Measurements from ENCODE around the gene PES1.
"Not testable (repeated sequence)": the region's sequence is repeated elsewhere in the genome, so short reads cannot be mapped to it uniquely, and the experiment has no call there.

The PES1 gene

GRCh38 chr22:30574095-30574981 is 17.4 kb downstream of the PES1 start, which contains the start of gene GAL3ST1:
GAL3ST1 (minus strand) TSS chr22:30574665; CDS start chr22:30557392, 17,273 bp downstream.
- TF ChIP-seq CTCF (conservative IDR thresholded peaks at IDR 0.05; ENCODE audit: low read depth, low read length) = no peak
- DNase-seq (ENCODE audit: low read depth) = no peak
- peak within 1 kb of the TSS; percentile 29 for H3K4me3 ChIP-seq (ENCODE audit: low read length)

- no peak for TF ChIP-seq CTCF (conservative IDR thresholded peaks at IDR 0.05; ENCODE audit: low read depth, low read length)
- H3K4me3 ChIP-seq (ENCODE audit: low read length) = no peak overlapping the region
- no peak for DNase-seq (ENCODE audit: low read depth)
These were observed 18.1 kb downstream of the PES1 start for GRCh38 chr22:30573594-30574094.

GRCh38 chr22:30572840-30573593 is 18.7 kb downstream of the PES1 start:
- TF ChIP-seq CTCF (conservative IDR thresholded peaks at IDR 0.05; ENCODE audit: low read depth, low read length) = no peak
- no peak for DNase-seq (ENCODE audit: low read depth)
- H3K4me3 ChIP-seq (ENCODE audit: low read length) = no peak overlapping the region

GRCh38 chr22:30572210-30572609 is 19.5 kb downstream of the PES1 start:
- H3K4me3 ChIP-seq (ENCODE audit: low read length) = no peak overlapping the region
- no peak for DNase-seq (ENCODE audit: low read depth)
- no peak for TF ChIP-seq CTCF (conservative IDR thresholded peaks at IDR 0.05; ENCODE audit: low read depth, low read length)

- H3K4me3 ChIP-seq (ENCODE audit: low read length) = no peak overlapping the region
- DNase-seq (ENCODE audit: low read depth) = no peak
- TF ChIP-seq CTCF (conservative IDR thresholded peaks at IDR 0.05; ENCODE audit: low read depth, low read length) = no peak
These were observed 22.0 kb downstream of the PES1 start for GRCh38 chr22:30569674-30570202.

GRCh38 chr22:30568137-30568805 is 23.4 kb downstream of the PES1 start:
- TF ChIP-seq CTCF (conservative IDR thresholded peaks at IDR 0.05; ENCODE audit: low read depth, low read length) = no peak
- DNase-seq (ENCODE audit: low read depth) = no peak
- H3K4me3 ChIP-seq (ENCODE audit: low read length) = no peak overlapping the region

GRCh38 chr22:30567277-30567676 is 24.4 kb downstream of the PES1 start:
- DNase-seq (ENCODE audit: low read depth); H3K4me3 ChIP-seq (ENCODE audit: low read length): not testable (repeated sequence)
